Calu3 (cell line): ENCODE results near the gene SPACA7. TPM values are rescaled to one million over a fixed set of nuclear protein-coding genes. Genes with fewer than 3 reads are reported as not detected.

Source experiments
- BruUV-seq: library from RNA; stranded (reverse); fragments of 400-500 nt; replicated peaks from 2 replicates; lab custom pipeline; 2021; lab: Mats Ljungman, UMichigan
- CTCF ChIA-PET: fragments of 300-600 bp; sonication (Branson Sonifier 250); formaldehyde crosslinking; loops from one replicate; lab custom pipeline; 2022; ENCODE audit warnings: antibody characterized with exemption; lab: Charles Lee
- DNase-seq: peaks from one replicate; pipeline ENCODE4 v3.0.0; 2022
- H3K27ac Mint-ChIP-seq: one replicate; pipeline ENCODE4 v1.8.0; 2022; ENCODE audit warnings: mixed read lengths; ENCODE audit not compliant: unreplicated experiment
- H3K27me3 Mint-ChIP-seq: one replicate; pipeline ENCODE4 v1.8.0; 2022; ENCODE audit warnings: mixed read lengths; ENCODE audit not compliant: unreplicated experiment
- H3K36me3 Mint-ChIP-seq: one replicate; pipeline ENCODE4 v1.8.0; 2022; ENCODE audit warnings: mild to moderate bottlenecking, moderate library complexity, mixed read lengths; ENCODE audit not compliant: insufficient read depth, unreplicated experiment
- H3K4me1 Mint-ChIP-seq: one replicate; pipeline ENCODE4 v1.8.0; 2022; ENCODE audit warnings: mild to moderate bottlenecking, low read depth, mixed read lengths; ENCODE audit not compliant: unreplicated experiment
- H3K4me3 Mint-ChIP-seq: one replicate; pipeline ENCODE4 v1.8.0; 2022; ENCODE audit warnings: mild to moderate bottlenecking, low read depth, moderate library complexity, mixed read lengths; ENCODE audit not compliant: unreplicated experiment
- H3K9me3 Mint-ChIP-seq: one replicate; pipeline ENCODE4 v1.8.0; 2022; ENCODE audit warnings: low read depth, mixed read lengths; ENCODE audit not compliant: unreplicated experiment
- intact Hi-C: fragments of 100-400 bp; cut with micrococcal nuclease; formaldehyde crosslinking; loops from one replicate; pipeline ENCODE4 v1.10.0; 2022; ENCODE audit not compliant: unreplicated experiment
- total RNA-seq: library from RNA; stranded (reverse); gene quantifications from 2 replicates; pipeline ENCODE4 v1.2.3, GENCODE V29; 2022
- TF ChIP-seq, protein P1 (sequence below): fragments of 200-600 bp; IDR thresholded peaks from one replicate; pipeline ENCODE4 v1.8.0; 2022; ENCODE audit warnings: antibody characterized with exemption; ENCODE audit not compliant: unreplicated experiment

The SPACA7 gene
- total RNA-seq, 1 experiment from 2014 or later: not detected

DNA sequence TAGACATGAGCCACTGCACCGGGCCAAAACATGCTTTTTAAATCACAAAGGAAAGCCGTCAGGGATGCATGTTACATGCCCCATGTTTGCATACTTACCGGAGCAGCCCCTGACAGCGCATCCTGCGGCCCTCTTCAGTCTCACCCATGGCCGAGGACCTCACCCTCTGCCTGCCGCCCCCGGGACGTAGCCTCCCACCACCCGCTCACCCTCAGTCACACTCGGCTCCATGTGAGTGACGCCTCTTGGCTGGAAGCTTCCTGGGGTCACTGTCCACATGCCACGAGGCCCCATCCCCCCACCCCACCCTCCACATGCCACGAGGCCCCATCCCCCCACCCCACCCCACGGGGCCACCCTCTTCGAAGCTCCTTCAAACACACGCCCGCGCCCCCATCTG, 46.1 kb upstream of the SPACA7 start:
- H3K36me3 Mint-ChIP-seq: no peaks in the 10 kb centered on the region
- H3K27me3 Mint-ChIP-seq: no peaks in the 10 kb centered on the region
- no TSS peak for BruUV-seq
- TF ChIP-seq, protein P1, sequence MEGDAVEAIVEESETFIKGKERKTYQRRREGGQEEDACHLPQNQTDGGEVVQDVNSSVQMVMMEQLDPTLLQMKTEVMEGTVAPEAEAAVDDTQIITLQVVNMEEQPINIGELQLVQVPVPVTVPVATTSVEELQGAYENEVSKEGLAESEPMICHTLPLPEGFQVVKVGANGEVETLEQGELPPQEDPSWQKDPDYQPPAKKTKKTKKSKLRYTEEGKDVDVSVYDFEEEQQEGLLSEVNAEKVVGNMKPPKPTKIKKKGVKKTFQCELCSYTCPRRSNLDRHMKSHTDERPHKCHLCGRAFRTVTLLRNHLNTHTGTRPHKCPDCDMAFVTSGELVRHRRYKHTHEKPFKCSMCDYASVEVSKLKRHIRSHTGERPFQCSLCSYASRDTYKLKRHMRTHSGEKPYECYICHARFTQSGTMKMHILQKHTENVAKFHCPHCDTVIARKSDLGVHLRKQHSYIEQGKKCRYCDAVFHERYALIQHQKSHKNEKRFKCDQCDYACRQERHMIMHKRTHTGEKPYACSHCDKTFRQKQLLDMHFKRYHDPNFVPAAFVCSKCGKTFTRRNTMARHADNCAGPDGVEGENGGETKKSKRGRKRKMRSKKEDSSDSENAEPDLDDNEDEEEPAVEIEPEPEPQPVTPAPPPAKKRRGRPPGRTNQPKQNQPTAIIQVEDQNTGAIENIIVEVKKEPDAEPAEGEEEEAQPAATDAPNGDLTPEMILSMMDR: no peak
- no peak overlapping the region for H3K4me3 Mint-ChIP-seq
- CTCF ChIA-PET: no interaction called here
- no peaks in the 10 kb centered on the region for H3K9me3 Mint-ChIP-seq
- intact Hi-C loops: no loop called here
- DNase-seq: no peak
- no peaks in the 10 kb centered on the region for H3K4me1 Mint-ChIP-seq
- no peak overlapping the region for H3K27ac Mint-ChIP-seq

DNA sequence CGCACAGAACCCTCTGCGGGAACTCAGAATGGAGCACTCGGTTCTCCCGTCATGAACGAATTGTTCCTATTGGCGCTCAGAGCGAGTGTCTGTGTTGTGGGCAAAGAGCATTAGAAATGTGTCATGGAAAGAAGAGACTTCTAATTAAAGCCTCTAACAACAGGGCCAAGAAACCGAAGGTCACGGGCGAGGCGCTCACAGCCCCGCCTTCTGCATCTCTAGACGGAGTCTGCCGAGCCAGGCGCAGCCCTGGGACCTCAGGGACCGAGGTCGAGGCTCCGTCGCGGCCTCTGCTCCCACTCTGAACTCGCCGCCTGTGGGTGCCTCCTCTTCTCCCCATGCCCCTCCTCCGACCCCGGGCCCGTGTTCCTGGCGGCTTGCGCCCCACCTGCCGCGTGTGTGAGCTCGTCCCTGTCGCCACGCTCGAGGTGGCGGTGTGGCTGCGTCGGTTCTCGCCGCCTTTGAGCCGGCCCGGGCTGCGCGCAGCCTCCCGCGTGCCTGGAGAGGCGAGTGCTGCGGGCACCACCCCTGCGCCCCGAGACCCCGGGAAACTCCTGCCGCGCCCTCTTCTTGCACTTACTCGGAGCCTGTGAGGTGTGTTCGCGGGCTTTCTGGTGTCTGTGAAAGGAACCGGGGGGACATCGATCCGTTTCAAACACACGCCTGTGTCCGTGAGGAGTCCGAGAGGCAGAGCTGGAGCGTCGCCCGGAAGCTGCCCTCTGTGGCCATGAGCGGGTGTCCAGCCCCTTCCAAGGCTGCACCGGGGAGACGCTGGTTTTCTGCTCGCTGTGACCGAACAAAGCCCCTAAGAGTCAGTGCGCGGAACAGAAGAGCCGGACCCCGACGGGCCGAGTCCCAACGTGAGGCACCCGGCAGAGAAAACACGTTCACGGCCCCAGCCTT, 45.4 kb upstream of the SPACA7 start:
- no peak overlapping the region for H3K4me3 Mint-ChIP-seq

DNA sequence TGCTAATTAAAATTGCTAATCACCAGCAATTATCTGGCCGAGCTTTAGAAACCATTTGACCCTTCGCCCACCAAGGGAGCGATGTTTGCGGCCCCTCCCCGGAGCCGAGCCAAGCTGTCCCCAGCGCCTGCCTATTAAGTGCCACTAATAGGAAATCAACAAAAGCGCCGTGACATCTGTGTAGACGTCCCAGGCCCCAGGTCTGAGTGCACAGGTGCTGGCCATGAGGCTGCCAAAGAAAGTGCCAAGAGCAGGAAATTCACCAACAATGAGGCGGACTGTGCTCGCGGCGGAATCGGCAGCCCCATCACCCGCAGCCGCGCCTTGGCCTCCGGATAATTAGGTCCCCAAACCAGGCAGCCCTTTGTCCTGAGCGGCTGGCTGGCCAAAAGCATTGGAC, 44.5 kb upstream of the SPACA7 start:
- no peak overlapping the region for H3K4me3 Mint-ChIP-seq
- TF ChIP-seq, protein P1: no peak
- no TSS peak for BruUV-seq
- H3K36me3 Mint-ChIP-seq: no peaks in the 10 kb centered on the region
- H3K27ac Mint-ChIP-seq: no peak overlapping the region
- CTCF ChIA-PET: interaction anchor here (0.7 kb wide), 1 partner anchor 1092 kb away, joined by 7 read pairs; no protein-coding TSS in a partner anchor
- intact Hi-C loops: no loop called here
- no peaks in the 10 kb centered on the region for H3K9me3 Mint-ChIP-seq
- H3K4me1 Mint-ChIP-seq: no peaks in the 10 kb centered on the region
- DNase-seq: no peak
- peaks cover 5% of the 10 kb centered on the region for H3K27me3 Mint-ChIP-seq

More for the DNA sequence above, 45.4 kb upstream of the SPACA7 start:
- BruUV-seq: no TSS peak
- Mint-ChIP-seq H3K27ac (no peak overlapping the region), H3K9me3 (no peaks in the 10 kb centered on the region), H3K36me3 (no peaks in the 10 kb centered on the region), H3K27me3 (no peaks in the 10 kb centered on the region), H3K4me1 (no peaks in the 10 kb centered on the region)
- CTCF ChIA-PET: no interaction called here
- TF ChIP-seq, protein P1: no peak
- intact Hi-C loops: no loop called here
- DNase-seq: no peak

DNA sequence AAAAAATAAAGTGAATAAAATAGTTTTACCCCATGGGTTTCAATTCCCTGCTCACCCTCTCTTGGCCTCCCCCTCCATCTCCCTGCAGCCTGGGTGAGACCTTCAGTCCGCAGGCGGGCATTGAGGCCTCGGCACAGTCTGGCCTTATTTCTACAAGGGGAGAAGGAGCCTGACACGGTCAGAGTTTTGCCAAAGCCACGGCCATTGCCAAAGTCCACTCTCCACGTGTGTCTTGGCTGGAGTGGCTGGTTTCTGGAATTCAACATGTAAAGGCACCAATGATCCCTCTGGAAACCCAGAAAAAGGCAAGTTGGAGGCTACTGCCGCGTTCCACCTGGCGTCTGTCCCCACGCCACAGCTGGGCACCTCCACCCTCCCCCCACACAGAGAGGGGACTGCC, 43.4 kb upstream of the SPACA7 start:
- H3K4me3 Mint-ChIP-seq: no peak overlapping the region
- H3K9me3 Mint-ChIP-seq: no peaks in the 10 kb centered on the region
- no TSS peak for BruUV-seq
- TF ChIP-seq, protein P1: no peak
- H3K36me3 Mint-ChIP-seq: no peaks in the 10 kb centered on the region
- CTCF ChIA-PET: no interaction called here
- H3K27ac Mint-ChIP-seq: no peak overlapping the region
- H3K4me1 Mint-ChIP-seq: no peaks in the 10 kb centered on the region
- intact Hi-C loops: no loop called here
- no peak for DNase-seq
- H3K27me3 Mint-ChIP-seq: peaks cover 15% of the 10 kb centered on the region
